Esophagus muscularis mucosa (tissue), 4 donors: ENCODE data around the gene CPEB4. TPM values are rescaled to one million over a fixed set of nuclear protein-coding genes. Genes with fewer than 3 reads are reported as not detected.

ENCODE experiments used
- DNase-seq: peaks from one replicate; pipeline ENCODE4 v3.0.0-alpha.2; 2017; ENCODE audit errors: extremely low spot score
- H3K27ac ChIP-seq, 4 donors: fragments of 200-600 bp; sonication (generic); replicated peaks in 1 of 4; 1 replicate in 3 of 4; 2 replicates in 1 of 4; pipeline ENCODE4 v1.5.1; 2016 to 2019; ENCODE audit warnings: mild to moderate bottlenecking in 1 of 4
- H3K27me3 ChIP-seq, 4 donors: fragments of 200-600 bp; sonication (generic); one replicate each; pipeline versions ENCODE4 v1.5.1 to v1.6.0; 2016 to 2019
- H3K36me3 ChIP-seq, 4 donors: fragments of 200-600 bp; sonication (generic); one replicate each; pipeline ENCODE4 v1.5.1; 2016 to 2019
- H3K4me1 ChIP-seq, 4 donors: fragments of 200-600 bp; sonication (generic); one replicate each; pipeline ENCODE4 v1.5.1; 2016 to 2019
- H3K4me3 ChIP-seq, 4 donors: fragments of 200-600 bp; sonication (generic); 1 replicate in 2 of 4; 2 replicates in 2 of 4; pipeline ENCODE4 v1.5.1; 2016 to 2019; ENCODE audit warnings: mild to moderate bottlenecking in 4 of 4, moderate library complexity in 1 of 4
- H3K9me3 ChIP-seq, 4 donors: fragments of 200-600 bp; sonication (generic); 1 replicate in 3 of 4; 2 replicates in 1 of 4; pipeline ENCODE4 v1.5.1; 2016 to 2019
- EP300 ChIP-seq: sonication (generic); formaldehyde crosslinking; IDR thresholded peaks from one replicate; pipeline ENCODE4 v1.6.1; 2017; ENCODE audit warnings: antibody characterized with exemption
- POLR2A ChIP-seq: fragments of 450-650 bp; IDR thresholded peaks from one replicate; pipeline ENCODE4 v1.6.1; 2017; ENCODE audit warnings: antibody characterized with exemption, moderate library complexity, mild to moderate bottlenecking, low read depth
- POLR2AphosphoS5 ChIP-seq, 2 donors: sonication (generic); formaldehyde crosslinking; IDR thresholded peaks; one replicate each; pipeline ENCODE4 v1.6.1; 2017; ENCODE audit warnings: antibody characterized with exemption in 2 of 2
- WGBS: methylation state at CpG from one replicate; pipeline ENCODE4 v1.1.5; 2018; 5-methylcytosine and 5-hydroxymethylcytosine counted together
- intact Hi-C: fragments of 100-400 bp; cut with DNase I; formaldehyde crosslinking; loops from one replicate; pipeline ENCODE4 v1.15.1; 2023
- total RNA-seq, 4 donors: library from RNA; depleted of rRNA; stranded (reverse); fragments of >200 nt; gene quantifications; one replicate each; pipeline versions ENCODE4 v1.1.0 to v1.2.1, GENCODE V29; 2016
- TF ChIP-seq, protein P1 (sequence below), 3 experiments: fragments of 200-600 bp in 2 of 3; fragments of 450-650 bp in 1 of 3; sonication (generic) in 2 of 3; IDR thresholded peaks; one replicate each; pipeline ENCODE4 v1.5.1; 2017 to 2019; ENCODE audit warnings: antibody characterized with exemption in 3 of 3, mild to moderate bottlenecking in 2 of 3, moderate library complexity in 1 of 3

CPEB4 gene
- total RNA-seq, 4 donors from 2014 or later, result 44.9 to 96.4 (median 54.4) TPM

DNA sequence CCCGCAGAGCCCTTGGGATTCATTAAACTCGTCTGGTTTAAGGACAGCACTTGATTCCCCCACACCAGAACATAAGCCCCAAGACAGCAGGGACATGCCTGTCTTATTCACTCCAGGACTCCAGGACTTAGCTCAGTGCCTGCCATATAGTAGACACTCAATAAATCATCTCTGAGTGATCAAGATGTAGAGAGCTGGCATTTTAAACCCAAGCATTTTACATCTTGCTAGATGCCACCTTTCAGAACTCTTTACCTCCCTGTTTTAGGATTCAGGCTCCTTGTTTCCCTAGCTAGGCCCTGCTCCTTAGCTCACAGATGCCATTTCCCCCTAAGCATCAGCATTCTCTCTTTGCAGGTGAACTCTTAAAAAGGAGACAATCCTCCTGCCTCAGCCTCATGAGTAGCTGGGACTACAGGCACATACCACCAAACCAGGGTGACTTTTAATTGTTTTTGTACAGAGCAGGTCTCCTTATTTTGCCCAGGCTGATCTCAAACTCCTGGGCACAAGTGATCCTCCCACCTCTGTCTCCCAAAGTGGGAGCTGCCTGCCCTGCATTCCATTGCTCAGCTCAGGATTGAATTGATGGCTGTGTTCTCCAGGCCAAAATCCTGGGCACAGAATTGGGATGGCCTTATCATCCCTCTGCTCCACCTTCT is 32.0 kb upstream of the CPEB4 start:
- Histone ChIP-seq H3K4me3 (no peak overlapping the region), H3K27me3 (no peaks in the 10 kb centered on the region), H3K36me3 (no peaks in the 10 kb centered on the region), H3K9me3 (no peaks in the 10 kb centered on the region), H3K27ac (no peak overlapping the region), H3K4me1 (peaks cover 12 to 15% (median 13%) of the 10 kb centered on the region in 4 donors)
- intact Hi-C loops, result no loop called here
- TF ChIP-seq POLR2A (no peak), EP300 (no peak)
- TF ChIP-seq, protein P1, sequence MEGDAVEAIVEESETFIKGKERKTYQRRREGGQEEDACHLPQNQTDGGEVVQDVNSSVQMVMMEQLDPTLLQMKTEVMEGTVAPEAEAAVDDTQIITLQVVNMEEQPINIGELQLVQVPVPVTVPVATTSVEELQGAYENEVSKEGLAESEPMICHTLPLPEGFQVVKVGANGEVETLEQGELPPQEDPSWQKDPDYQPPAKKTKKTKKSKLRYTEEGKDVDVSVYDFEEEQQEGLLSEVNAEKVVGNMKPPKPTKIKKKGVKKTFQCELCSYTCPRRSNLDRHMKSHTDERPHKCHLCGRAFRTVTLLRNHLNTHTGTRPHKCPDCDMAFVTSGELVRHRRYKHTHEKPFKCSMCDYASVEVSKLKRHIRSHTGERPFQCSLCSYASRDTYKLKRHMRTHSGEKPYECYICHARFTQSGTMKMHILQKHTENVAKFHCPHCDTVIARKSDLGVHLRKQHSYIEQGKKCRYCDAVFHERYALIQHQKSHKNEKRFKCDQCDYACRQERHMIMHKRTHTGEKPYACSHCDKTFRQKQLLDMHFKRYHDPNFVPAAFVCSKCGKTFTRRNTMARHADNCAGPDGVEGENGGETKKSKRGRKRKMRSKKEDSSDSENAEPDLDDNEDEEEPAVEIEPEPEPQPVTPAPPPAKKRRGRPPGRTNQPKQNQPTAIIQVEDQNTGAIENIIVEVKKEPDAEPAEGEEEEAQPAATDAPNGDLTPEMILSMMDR (IDR thresholded peaks at IDR 0.05), result no peak
- no peak for DNase-seq
- WGBS, result 81% methylated on average over 2 of the region's 2 CpGs

- no peak for DNase-seq
- Histone ChIP-seq H3K27me3 (no peaks in the 10 kb centered on the region), H3K4me3 (no peak overlapping the region), H3K27ac (no peak overlapping the region), H3K36me3 (no peaks in the 10 kb centered on the region), H3K4me1 (peaks cover 13 to 15% (median 14%) of the 10 kb centered on the region in 4 donors), H3K9me3 (no peaks in the 10 kb centered on the region)
- TF ChIP-seq POLR2A (no peak), POLR2AphosphoS5 (IDR thresholded peaks at IDR 0.05) (no peak), EP300 (no peak)
- TF ChIP-seq, protein P1 (IDR thresholded peaks at IDR 0.05), result no peak
- intact Hi-C loops, result no loop called here
- 77% methylated on average over 3 of the region's 3 CpGs for WGBS
These were observed 30.9 kb upstream of the CPEB4 start for GRCh38 chr5:173857234-173857633.

DNA sequence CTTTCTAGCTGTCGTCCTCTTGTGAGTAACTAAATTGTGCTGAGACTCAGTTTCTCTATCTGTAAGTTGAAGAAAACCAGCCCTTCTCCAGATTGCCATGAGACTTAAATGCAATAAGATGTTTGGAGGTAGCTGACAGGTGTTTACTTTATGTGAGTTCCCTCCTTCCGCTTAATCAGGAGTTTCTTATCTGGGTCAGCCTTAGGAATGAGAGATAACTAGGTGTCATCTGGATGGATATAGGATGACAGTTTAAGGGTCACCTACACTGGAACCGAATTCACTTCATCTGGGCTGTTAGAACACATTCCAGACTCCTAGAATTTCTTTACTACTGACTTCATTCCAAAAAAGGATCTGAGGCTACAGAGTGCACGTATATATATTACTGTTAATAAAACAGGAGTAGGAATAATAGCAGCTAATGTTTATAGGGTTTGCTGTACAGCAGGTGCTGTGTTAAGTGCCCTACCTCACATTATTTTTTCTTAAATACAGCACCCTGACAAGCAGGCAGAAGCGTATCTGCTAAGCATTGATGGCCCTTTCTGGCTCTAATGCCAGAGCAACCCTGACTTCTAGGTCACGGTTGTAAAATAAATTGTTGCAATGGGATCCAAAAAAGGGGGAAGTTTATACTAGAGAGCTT is 30.0 kb upstream of the CPEB4 start:
- 42% methylated on average over 6 of the region's 6 CpGs for WGBS
- H3K36me3 ChIP-seq, result no peaks in the 10 kb centered on the region
- H3K27me3 ChIP-seq, result no peaks in the 10 kb centered on the region
- no peak for DNase-seq
- no peak overlapping the region for H3K4me3 ChIP-seq
- no peak for TF ChIP-seq EP300
- TF ChIP-seq, protein P1 (IDR thresholded peaks at IDR 0.05), result no peak
- TF ChIP-seq POLR2A, result no peak
- TF ChIP-seq POLR2AphosphoS5 (IDR thresholded peaks at IDR 0.05), result no peak
- no peak overlapping the region for H3K27ac ChIP-seq
- intact Hi-C loops, result no loop called here
- H3K9me3 ChIP-seq, result no peaks in the 10 kb centered on the region
- H3K4me1 ChIP-seq, result peaks cover 13 to 15% (median 14%) of the 10 kb centered on the region in 4 donors

DNA sequence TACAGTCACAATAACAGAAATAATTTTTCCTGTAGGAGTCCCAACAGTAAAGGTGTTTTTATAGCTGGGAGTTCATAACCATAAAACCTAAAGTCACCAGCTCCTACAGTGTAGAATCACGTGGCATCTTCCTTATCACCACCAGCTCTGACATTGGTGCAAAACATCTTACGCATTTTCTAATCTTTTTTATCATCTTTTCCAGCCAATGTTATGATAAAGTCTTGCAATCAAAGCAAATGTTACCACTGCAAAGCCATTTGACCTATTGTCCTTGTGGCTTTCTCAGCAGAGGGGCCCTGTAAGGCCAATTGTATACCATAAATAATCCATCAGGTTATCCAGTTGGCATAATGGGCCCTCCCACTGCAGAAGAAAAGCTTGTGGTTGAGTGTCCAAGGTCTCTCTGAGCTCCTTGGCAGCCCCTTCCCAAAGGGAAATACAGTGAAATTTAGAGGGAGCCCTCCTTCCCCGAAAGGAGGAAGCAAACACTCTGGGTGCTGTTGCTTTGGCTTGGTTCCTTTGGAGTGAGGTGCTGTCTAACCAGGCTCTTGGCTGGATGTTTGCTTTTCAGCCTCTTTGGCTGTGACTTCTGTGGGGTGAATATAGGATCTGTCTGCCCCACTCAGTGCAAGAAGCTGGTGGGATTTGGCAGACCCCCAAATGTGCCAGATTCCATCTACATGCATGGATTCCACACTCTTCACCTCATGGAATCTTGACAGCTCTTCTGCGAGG is 29.3 kb upstream of the CPEB4 start:
- Histone ChIP-seq H3K36me3 (no peaks in the 10 kb centered on the region), H3K9me3 (no peaks in the 10 kb centered on the region), H3K4me1 (peaks cover 13 to 15% (median 14%) of the 10 kb centered on the region in 4 donors), H3K4me3 (no peak overlapping the region), H3K27ac (no peak overlapping the region), H3K27me3 (no peaks in the 10 kb centered on the region)
- intact Hi-C loops, result no loop called here
- no peak for TF ChIP-seq EP300
- no peak for DNase-seq
- WGBS, result 85% methylated on average over 4 of the region's 4 CpGs

DNA sequence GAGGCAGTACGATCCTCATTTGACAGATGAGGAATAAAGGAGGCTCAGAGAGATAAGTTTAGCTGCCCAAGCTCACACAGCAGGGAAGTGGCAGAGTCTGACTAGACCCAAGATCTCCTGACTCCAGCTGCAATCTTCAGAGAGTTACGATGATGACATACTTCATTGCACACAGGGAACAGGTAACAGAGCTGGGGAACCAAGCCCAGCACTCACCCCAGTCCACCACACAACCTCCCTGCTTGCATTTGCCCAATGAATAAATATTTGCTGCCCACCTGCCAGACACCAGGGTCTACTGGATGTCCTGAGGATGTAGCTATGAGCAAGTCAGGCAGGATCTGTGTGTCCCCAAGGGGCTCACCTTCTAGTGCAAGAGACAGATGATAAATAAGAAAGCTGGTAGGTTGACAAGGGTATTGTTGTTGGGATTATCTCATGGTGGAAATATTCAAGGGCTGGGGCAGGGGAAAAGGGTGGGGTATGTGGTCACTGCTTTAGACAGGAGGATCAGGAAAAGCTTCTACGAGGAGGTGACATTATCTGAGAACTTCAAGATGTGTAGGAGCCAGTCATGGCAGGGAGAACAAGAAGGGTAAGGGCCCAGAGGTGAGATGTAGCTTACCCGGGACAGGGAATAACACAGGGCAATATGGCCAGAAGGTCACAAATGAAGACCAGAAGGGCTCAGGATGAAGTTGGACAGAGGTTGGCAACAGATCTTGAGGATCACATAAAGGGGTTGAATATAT is 28.6 kb upstream of the CPEB4 start:
- intact Hi-C loops, result no loop called here
- WGBS, result 90% methylated on average over 4 of the region's 4 CpGs
- no peak overlapping the region for H3K27ac ChIP-seq
- H3K4me3 ChIP-seq, result no peak overlapping the region
- H3K36me3 ChIP-seq, result no peaks in the 10 kb centered on the region
- no peaks in the 10 kb centered on the region for H3K27me3 ChIP-seq
- no peak for TF ChIP-seq POLR2AphosphoS5 (IDR thresholded peaks at IDR 0.05)
- TF ChIP-seq POLR2A, result no peak
- TF ChIP-seq, protein P1 (IDR thresholded peaks at IDR 0.05), result no peak
- no peak for TF ChIP-seq EP300
- H3K4me1 ChIP-seq, result peaks cover 13 to 15% (median 14%) of the 10 kb centered on the region in 4 donors
- H3K9me3 ChIP-seq, result no peaks in the 10 kb centered on the region
- DNase-seq, result no peak
